Fibroblast of lung (primary cell): ENCODE data around the gene EXOC6B.

Source experiments
- CTCF ChIP-seq, 2 donors: IDR thresholded peaks in 1 of 2; conservative IDR thresholded peaks in 1 of 2; 1 replicate in 1 of 2; 2 replicates in 1 of 2; pipeline ENCODE4 v1.5.1; 2011 to 2012; ENCODE audit warnings: low read length in 2 of 2, control low read depth in 1 of 2, inconsistent platforms in 1 of 2, low read depth in 1 of 2, mild to moderate bottlenecking in 1 of 2
- EZH2 ChIP-seq: IDR thresholded peaks from 2 replicates; pipeline ENCODE4 v1.5.1; 2012; ENCODE audit warnings: low read length, control low read depth, mild to moderate bottlenecking; ENCODE audit errors: missing control alignments

DNA sequence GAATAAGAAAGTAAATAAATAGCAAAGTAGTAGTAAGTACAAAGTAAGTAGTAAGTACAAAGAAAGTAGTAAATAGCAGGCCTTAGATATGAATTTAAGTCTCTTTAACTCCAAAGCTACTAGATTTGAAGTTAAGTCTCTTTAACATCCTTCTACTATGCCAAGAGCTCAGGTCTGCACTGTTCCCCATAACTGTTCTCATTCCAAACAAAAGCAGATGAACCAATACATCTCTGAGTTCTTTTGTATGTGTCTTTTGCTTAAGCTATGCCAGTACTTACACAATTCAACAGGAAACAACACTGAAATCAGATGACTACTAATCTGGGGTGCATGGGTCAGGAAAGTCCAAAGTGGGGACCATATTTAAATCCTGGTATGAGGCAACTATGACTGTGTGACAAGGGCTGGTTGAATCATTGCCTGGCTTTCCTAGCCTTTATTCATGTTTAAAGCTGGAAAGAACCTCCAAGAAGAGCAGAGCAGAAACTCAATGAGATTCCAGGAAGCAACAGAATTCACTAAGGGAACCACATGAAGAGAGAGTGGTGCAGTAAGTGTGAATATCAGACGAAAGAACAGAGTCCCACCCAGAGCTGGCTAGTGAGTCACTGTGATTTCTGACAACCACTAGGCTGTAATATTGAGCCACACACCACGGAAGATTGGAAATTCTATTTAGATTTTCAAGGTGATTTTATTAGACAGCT, 627.1 kb downstream of the EXOC6B start:
- TF ChIP-seq CTCF (conservative IDR thresholded peaks at IDR 0.05 in 1 of 2, IDR thresholded peaks at IDR 0.05 in 1 of 2; ENCODE audit: low read depth in 1 of 2, low read length in 2 of 2) (peak; percentile 19 to 38), EZH2 (no peak)
